Left ventricle myocardium superior (tissue), 1 donor: Measurements from ENCODE around the gene NPFFR1. TPM values are rescaled to one million over a fixed set of nuclear protein-coding genes. Genes with fewer than 3 reads are reported as not detected.

Source experiments
- ATAC-seq: fragments of 200-7000 bp; cut with Tn5 transposase; one replicate; pipeline ENCODE4 v1.9.1; 2020; ENCODE audit warnings: mild to moderate bottlenecking, moderate library complexity
- DNase-seq: peaks from one replicate; pipeline ENCODE4 v3.0.0-alpha.2; 2020
- intact Hi-C: fragments of 100-400 bp; cut with micrococcal nuclease; formaldehyde crosslinking; loops from one replicate; pipeline ENCODE4 v1.11.0; 2022
- total RNA-seq: library from RNA; stranded (reverse); fragmentation: NEBNext Ultra II Directional; extraction: Animal tissue kit (Norgen Biotek cat#: 25700); gene quantifications from one replicate; pipeline ENCODE4 v1.2.1, GENCODE V29; 2021
- donor health status: DM: no; HTN: yes; CAD: no; lungs with severe emphysema.

The NPFFR1 gene
- total RNA-seq, 1 donor from 2014 or later = 0.02 TPM

DNA sequence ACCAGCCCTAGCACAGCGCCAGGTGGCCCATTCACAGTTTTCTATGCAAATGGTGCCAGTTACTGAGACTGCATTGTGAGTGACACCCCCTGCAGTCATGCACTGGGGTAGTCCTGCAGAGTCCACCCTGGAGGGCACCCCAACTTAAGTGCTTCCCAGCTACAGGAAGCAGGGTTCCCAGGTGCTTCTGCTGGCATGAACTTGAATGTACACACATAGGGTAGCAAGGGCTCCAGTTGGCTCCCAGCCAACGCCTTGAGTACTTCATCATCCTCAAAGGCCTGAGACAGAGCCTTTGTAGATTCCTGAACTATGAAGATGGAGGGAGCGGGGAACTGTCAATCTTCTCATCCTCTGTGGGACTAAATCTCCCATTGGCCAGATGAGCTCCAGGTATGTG is 11.5 kb upstream of the NPFFR1 start:
- intact Hi-C loops = no loop called here
- no peak for DNase-seq

DNA sequence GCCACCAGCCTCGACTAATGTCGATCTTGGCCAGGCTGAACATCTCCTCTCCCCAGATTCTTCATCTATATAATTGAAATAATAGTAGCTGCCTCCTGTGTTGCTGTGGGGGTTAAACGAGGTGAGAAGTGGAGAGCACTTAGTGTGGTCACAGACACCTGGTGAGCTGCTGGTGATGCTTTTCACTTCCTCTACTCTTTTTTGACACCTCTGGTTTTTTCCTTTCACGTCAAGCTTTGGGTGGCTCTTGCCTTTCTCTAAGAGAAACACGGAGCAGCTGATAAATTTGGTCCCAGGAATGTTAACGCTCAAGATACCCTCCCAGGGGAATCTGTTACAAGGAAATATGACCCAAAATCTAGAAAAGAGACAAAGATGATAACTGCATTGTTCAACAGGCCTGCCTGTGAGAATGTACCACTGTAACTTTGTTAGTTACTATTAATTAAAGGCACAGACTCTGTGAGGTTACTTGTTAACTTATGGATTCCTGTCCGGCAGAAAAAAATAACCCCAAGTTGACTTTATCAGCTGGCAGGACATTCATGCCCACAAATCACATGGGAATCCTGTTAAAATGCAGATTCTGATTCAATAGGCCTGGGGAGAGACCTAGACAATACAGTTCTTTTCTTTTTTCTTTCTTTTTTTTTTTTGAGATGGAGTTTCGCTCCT is 9.5 kb upstream of the NPFFR1 start:
- intact Hi-C loops = no loop called here
- DNase-seq (no peak), ATAC-seq (no peak)

More for the DNA sequence above, 11.5 kb upstream of the NPFFR1 start:
- ATAC-seq = no peak

DNA sequence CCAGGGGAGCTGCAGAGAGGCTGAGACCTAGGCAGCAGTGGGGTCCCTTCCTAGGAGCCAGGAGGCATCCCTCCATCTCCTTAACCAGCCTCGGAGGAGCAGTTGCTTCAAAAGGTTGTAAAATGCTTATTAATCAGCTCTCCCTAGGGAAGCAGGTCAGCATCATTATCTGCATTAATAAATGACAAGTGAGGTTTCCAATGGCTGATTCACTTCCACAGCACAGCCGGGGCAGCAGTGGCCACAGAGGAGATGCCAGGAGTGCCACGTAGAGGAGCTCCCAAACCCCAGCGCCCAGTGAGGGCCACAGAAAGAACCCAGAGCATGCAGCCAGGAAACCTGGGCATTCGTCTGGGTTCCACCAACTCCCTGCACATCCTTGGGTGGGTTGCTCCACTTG is 8.2 kb upstream of the NPFFR1 start:
- intact Hi-C loops = no loop called here
- ATAC-seq (no peak), DNase-seq (no peak)

DNA sequence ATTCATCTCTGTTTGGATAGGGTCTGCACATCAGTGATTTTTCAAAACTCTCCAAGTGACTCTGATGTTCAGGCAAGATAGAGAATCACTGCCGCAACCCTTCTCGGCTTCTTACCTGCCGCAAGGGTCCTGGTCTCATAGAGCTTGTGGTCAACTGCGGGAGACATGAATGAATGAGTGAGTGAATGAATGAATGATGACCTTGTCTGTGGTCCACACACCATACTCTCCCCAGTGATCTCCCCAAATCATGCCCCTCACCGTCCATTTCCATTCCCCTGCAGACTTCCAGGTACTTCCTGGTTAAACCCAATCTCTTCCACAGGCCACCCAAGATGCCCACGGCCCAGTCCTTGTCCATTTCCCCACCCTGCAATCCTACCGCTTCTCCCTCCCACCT is 5.9 kb upstream of the NPFFR1 start:
- intact Hi-C loops = no loop called here
- ATAC-seq (no peak), DNase-seq (no peak)

DNA sequence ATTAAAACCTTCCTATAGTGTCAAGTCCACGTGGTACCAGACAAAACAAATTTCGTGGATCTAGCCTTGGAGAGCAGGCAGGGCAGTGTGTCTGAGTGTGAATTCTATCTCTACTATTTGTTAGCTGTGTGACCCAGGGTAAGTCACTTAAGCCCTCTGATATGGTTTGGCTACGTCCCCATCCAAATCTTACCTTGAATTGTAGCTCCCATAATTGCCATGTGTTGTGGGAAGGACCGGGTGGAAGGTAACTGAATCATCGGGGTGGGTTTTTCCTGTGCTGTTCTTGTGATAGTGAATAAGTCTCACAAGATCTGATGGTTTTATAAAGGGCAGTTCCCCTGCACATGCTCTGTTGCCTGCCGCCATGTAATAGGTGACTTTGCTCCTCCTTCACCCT is 2.8 kb upstream of the NPFFR1 start:
- DNase-seq (no peak), ATAC-seq (no peak)
- intact Hi-C loops = no loop called here

DNA sequence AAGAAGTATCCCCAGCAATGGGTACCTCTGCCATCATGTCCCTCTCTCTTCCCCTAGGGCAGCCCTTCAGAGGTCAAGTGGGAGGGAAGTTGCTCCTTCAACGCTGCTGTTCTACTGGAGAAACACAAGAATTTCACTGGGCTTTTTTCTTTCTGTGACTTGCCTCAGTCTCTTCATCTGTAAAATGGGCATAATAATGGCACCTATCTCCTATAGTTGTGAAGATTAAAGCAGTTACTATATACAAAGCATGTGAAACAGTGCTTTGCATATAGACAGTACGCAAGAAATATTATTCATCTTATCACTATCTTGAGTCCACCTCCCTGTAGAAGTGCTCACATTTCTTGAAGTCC is 1.6 kb upstream of the NPFFR1 start:
- no peak for ATAC-seq
- DNase-seq = no peak
- intact Hi-C loops = no loop called here

DNA sequence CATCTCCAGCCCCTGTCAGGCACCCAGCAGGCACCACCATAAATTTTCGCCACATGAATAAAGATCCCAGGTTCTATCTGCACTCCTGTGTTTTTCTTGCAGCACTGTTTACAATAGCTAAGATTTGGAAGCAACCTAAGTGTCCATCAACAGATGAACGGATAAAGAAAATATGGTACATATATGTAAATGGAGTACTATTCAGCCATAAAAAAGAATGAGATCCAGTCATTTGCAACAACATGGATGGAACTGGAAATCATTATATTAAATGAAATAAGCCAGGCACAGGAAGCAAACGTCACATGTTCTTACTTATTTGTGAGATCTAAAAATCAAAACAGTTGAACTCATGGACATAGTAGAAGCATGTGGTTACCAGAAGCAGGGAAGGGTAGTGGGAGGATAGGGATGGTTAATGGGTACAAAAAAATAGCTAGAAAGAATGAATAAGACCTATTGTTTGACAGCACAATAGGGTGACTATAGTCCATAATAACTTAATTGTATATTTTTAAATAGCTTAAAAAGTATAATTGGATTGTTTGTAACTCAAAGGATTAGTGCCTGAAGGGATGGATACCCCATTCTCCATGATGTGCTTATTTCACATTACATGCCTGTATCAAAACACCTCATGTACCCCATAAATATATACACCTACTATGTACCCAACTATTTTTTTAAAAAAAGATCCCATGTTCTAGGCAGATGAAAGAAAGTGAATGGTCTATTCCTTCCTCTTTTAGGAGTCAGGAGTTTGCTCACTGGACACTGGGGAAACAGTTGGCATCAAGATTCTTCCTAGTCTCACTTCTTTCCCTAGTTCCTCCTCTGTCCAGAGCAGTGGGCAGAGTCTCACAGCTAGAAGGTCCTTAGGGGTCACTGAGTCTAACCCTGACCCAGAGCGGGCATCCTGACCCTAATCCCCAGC is 1.0 kb upstream of the NPFFR1 start:
- ATAC-seq = no peak
- DNase-seq = no peak
- intact Hi-C loops = no loop called here

DNA sequence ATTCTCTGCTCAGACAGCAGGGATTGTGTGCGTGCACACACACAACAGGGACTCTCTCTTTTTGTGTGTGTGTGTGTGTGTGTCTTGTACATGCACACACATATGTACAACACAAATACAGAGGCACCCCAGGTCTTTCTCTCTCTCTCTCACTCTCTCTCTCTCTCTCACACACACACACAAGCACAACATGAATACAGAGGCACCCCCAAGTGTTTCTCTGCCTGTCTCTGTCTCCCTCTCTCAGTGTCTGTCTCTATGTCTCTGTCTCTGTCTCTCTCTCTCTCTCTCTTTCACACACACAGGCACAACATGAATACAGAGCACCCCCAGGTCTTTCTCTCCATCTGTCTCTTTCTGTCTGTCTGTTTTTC is 746 bp downstream of the NPFFR1 start:
- intact Hi-C loops = no loop called here
- no peak for ATAC-seq

DNA sequence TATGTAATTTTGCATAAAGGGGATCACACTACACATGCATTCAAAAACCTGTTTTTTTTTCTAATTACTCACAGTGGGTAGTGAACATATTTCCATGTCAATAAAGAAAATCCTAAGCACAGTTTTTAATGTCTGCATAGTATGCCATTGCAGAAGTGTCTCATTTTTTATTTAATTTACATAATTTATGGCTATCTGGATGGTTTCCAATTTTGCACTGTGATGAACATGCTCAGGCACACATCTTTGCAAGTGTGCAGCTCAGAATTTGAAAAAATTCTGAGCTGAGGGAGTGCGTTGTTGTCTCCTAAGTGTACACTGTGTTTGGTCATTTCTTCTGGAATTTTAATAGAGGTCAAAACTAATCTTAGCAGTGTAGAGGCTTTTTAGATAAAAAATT is 2.2 kb downstream of the NPFFR1 start:
- intact Hi-C loops = no loop called here
- DNase-seq = no peak
- no peak for ATAC-seq

More for the DNA sequence above, 746 bp downstream of the NPFFR1 start:
- no peak for DNase-seq

DNA sequence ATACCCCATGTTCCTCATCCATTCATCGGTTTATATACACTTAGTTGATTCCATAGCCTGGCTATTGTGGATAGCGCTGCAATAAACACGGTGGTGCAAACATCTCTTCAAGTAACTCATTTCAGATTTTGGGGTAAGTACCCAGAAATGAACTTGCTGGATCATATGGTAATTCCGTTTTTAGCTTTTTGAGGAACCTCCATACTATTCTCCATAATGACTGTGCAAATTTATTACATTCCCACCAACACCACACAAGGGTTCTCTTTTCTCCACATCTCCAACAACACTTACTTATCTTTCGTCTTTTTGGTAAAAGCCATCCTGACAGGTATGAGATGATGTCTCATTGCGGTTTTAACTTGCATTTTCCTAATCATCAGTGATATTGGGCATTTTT is 3.7 kb downstream of the NPFFR1 start:
- intact Hi-C loops = no loop called here
- ATAC-seq = no peak

DNA sequence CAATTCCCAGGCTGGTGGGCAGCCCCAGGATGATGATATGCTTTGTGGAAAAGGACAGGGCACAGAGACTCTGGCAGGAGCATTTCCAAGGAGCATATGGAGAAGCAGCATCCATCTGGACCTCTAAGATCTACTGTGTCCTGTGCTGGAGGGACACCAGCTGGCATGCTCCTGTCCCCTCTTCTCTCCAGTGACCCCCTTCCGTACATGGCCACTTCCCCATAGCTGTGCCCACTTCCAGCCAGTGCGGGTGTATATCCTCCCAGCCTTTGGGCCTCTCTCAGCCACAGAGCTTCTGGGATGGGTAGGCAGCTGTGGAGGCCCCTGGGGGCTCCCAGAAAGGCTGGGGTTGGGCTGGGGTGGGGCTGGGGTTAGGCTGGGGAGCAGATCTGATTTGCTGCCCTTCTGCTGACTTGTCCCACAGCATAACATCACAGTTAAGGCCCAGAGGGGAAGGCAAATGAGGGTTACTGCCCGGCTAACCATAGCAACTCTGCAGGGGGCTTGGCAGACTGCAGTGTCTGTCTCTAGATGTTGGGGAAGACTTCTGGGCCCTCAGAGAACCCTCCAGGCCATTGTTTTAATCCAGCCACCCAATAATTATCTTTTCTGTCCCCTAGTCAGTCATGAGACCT is 6.3 kb downstream of the NPFFR1 start:
- ATAC-seq (no peak), DNase-seq (no peak)
- intact Hi-C loops = no loop called here

More for the DNA sequence above, 3.7 kb downstream of the NPFFR1 start:
- no peak for DNase-seq

DNA sequence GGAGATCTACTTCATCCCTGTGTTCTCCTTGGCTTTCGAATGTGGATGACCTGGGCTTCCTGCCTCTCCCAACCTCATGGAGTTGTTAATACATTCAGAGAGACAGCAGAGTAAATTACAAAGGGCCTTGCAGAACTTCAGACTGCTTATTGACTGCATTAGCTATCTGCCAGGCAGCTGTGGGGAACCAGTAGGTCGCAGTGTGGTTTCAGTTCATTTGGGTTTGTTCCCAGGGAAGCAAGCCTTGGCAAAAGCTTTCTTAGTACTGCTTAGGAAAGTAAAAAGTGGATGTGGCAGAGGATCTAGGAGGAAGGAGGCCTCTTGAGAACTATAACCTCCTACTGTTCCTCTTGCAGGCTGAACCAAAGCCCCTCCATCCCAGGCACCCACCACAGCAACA is 9.2 kb downstream of the NPFFR1 start:
- DNase-seq (no peak), ATAC-seq (peak; percentile 75)
- intact Hi-C loops = no loop called here

DNA sequence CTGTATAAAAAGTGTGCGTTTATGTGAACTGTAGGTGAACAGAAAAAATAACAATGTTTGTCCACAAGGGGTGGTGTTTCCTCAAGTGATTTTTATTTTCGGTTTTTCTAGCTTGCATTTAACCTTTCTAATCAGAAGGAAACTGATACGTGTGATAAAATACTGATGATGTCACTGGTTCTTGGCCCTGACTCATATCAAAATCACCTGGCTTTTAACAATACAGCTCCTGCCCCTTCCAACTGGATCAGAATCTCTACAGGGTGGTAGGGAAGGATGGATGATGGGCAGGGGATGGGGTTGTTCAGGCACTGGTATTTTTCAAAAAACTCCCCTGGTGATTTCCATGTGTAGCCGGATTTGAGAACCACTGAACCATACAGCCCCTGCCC is 10.9 kb downstream of the NPFFR1 start:
- DNase-seq = no peak
- peak; percentile 20 for ATAC-seq
- intact Hi-C loops = loop anchor here (2.0 kb wide), 1 partner anchor 70 kb away; no protein-coding TSS in a partner anchor

DNA sequence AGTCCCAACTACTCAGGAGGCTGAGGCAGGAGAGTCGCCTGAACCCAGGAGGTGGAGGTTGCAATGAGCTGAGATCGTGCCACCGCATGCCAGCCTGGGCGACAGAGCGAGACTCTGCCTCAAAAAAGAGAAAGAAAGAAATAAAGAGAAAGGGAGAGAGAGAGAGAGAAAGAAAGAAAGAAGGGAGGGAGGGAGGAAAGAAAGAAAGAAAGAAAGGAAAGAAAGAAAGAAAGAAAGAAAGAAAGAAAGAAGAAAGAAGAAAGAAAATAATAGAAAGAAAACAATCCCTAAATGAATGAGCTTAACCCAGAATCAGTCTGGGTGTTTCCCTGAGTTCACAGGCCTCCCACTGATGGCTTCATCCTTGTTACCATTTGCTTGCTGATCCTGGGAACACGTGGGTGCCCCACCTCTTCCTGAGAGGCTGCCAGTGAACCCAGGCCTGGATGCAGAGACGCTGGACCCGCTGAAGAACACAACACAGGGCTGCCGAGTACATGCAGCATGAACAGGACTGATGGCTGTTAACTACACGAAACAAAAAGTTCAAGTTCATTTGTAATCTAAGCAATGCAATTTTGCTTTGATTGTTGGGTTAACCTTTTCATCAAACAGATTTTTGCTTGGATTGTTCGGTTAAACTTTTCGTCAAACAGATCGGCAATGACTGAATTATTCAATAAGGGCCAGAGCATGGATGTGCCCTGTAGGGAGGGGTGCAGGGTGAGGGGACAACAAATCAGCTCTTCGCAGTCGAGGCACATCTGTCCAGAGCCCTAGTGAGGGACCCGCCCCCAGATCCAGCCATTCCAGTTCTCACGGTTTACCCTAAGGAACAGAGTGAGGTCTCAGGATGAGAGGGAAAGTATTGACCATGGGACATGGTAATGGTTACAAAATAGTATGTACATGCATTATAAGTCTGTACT is 11.5 kb downstream of the NPFFR1 start:
- intact Hi-C loops = loop anchor here (2.0 kb wide), 1 partner anchor 71 kb away; no protein-coding TSS in a partner anchor
- DNase-seq = peak; percentile 52
- ATAC-seq = peak; percentile 63

DNA sequence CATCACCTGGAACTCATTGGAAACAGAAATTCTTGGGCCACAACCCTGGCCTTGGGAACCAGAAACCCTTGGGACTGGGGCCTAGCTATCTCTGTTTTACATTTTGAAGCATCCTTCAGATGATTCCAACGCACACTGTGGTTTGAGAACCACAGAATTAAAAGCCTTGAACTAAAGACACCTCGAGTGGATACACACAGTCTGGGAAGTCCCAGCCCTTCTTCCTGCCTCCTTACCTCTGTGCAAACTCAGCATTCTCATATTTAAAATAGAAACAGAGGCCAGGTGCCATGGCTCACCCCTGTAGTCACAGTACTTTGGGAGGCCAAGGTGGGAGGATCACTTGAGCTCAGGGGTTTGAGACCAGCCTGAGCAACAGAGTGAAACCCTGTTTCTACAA is 12.9 kb downstream of the NPFFR1 start:
- ATAC-seq (no peak), DNase-seq (no peak)
- intact Hi-C loops = no loop called here

DNA sequence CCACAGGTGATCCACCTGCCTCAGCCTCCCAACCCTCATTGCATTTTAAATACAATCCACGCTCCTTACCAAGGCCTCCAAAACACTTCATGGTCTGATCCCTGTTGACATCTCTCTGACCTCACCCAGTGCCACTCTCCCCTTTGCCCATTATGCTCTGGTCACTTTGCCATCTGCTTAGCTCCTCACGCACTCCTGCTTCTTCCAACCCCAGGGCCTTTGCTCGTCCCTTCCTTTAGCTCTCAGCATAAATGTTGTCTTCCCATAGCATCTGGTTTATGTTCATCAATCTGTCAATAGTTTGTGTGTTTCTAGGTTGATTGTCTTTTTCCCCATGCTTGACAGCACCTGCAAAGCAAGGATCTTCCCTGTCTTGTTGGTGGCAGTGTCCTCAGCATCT is 14.1 kb downstream of the NPFFR1 start:
- ATAC-seq = no peak
- intact Hi-C loops = no loop called here
- DNase-seq = no peak

DNA sequence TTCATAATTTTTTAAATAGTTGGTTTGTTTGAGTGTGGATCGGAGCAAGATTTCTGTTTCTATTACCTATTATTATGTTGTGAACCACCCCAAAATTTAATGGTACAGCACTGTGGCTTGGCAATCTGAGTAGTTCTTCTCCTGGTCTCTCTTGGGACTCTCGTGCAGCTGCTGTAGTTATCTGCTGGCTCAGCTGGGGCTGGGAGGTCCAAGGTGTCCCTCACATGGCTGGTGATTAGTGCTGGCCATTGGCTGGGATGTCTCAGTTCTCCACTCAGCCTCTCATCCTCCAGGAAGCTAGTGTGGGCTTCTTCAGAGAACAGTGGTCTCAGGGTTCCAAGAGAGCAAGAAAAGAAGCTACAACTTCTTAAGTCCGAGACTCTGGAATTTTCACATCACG is 15.4 kb downstream of the NPFFR1 start:
- intact Hi-C loops = no loop called here
- no peak for ATAC-seq
- no peak for DNase-seq

DNA sequence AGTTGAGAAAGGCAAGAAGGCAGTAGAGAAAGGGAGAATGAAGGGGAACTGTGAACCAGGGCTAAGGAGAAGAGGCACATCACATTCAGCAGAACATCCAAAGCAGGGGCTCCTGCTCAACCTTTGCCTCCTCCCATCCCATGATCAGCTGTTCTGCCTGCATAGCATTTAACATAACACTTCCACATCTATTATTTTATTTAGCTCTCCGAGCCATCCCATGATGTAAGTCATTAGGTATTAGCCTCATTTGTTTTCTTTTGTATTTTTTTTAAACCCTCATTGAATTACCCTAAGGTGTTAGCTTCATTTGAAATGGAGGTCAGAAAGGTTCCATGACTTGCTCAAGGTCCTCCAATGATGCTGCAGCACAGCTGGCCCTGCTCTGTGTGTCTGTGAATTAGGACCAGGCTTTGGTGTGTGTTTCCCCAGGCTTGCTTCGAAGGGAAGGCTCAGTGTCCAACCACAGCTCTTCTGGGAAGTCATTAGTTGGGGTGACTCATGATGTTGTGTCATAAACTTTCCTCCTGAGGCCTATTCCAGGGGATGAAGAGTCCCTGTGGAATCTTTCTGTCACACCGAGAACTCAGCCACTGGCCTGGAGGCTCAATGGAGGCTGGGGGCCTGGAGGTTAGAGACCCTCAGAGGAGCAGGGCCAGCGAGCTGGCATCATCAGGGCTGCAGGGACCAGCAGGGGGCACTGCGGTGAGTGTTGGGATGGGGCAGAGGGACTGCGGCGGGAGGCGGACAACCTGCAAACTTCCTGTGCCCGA is 16.5 kb downstream of the NPFFR1 start:
- DNase-seq (no peak), ATAC-seq (peak; percentile 44)
- intact Hi-C loops = no loop called here
